Uterus (tissue), 2 donors: Measurements from ENCODE around the gene CACNA1B.

Experiments
- CTCF ChIP-seq, 4 experiments: fragments of 200-600 bp in 2 of 4; fragments of 450-650 bp in 2 of 4; sonication (generic) in 2 of 4; IDR thresholded peaks; one replicate each; pipeline ENCODE4 v1.5.1; 2016 to 2019; ENCODE audit warnings: antibody characterized with exemption in 4 of 4, mild to moderate bottlenecking in 2 of 4, moderate library complexity in 1 of 4
- POLR2A ChIP-seq, 2 donors: fragments of 450-650 bp; IDR thresholded peaks; one replicate each; pipeline ENCODE4 v1.6.1; 2016; ENCODE audit warnings: antibody characterized with exemption in 2 of 2, mild to moderate bottlenecking in 1 of 2, moderate library complexity in 1 of 2

GRCh38 chr9:137873408-137873807 lies 4.2 kb upstream of the CACNA1B start:
- TF ChIP-seq POLR2A (IDR thresholded peaks at IDR 0.05) (no peak), CTCF (IDR thresholded peaks at IDR 0.05) (no peak)
